ENCODE measurements around the gene DGKI. TPM values are rescaled to one million over a fixed set of nuclear protein-coding genes. Genes with fewer than 3 reads are reported as not detected.

Gene DGKI
- polyA plus RNA-seq, 4 donors: 0.35 to 0.54 TPM; not detected in 2

DNA sequence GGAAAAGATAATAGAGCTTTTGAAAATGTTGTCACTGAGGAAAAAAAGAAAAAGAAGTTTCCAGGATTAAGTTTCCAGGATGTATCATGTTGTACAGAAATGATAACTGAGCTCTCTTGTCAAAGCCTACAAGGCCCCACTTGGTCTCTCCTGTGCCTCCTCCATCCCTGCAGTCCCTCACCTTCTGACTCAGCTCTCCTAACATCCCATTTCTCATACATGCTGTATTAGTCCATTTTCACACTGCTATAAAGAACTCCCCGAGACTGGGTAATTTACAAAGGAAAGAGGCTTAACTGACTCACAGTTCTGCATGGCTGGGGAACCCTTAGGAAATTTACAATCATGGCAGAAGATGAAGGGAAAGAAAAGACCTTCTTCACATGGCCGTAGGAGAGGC is 3.8 kb upstream of the DGKI start:
- FAIRE-seq: no peak
- Histone ChIP-seq H3K27ac (ENCODE audit: low read depth in 1 of 3, low read length in 2 of 3) (no peak overlapping the region), H3K4me1 (ENCODE audit: control insufficient read depth in 3 of 3, insufficient read depth in 2 of 3, low read depth in 1 of 3, low read length in 2 of 3) (peaks cover 0 to 4% (median 0%) of the 10 kb centered on the region in 3 donors), H3K36me3 (ENCODE audit: control insufficient read depth in 3 of 3, insufficient read depth in 2 of 3, low read depth in 1 of 3, low read length in 3 of 3) (no peaks in the 10 kb centered on the region), H3K4me3 (ENCODE audit: low read depth in 1 of 3, low read length in 3 of 3) (no peak overlapping the region), H3K27me3 (ENCODE audit: control insufficient read depth in 3 of 3, insufficient read depth in 3 of 3, low read length in 3 of 3) (peaks cover 2 to 28% (median 17%) of the 10 kb centered on the region in 3 donors), H3K9me3 (ENCODE audit: control insufficient read depth in 2 of 2, insufficient read depth in 1 of 2, low read depth in 1 of 2, low read length in 1 of 2) (no peaks in the 10 kb centered on the region)
- no peak for DNase-seq
- WGBS, 3 donors: 41 to 77% (median 47%) methylated on average over 2 of the region's 2 CpGs

DNA sequence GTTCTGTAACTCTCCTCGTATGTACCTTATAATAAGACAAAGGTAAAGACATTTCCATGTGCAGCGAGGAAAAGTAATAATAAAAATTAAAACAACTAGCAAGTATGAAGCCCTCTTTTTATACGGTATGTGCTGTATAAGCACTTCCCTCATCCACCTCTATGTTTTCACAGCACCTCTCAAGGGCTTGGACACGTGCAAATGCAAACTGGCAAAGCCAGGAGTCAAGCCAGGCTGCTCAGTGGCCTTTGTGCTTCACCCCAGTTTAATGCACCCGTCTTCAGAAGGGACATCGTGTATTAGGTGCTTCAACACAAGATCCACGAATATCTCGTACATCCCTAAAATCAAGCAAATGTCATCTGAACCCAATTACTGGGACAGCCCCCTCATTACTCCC is 1.3 kb upstream of the DGKI start:
- H3K27me3 ChIP-seq (ENCODE audit: control insufficient read depth in 3 of 3, insufficient read depth in 3 of 3, low read length in 3 of 3): peaks cover 2 to 47% (median 22%) of the 10 kb centered on the region in 3 donors

DNA sequence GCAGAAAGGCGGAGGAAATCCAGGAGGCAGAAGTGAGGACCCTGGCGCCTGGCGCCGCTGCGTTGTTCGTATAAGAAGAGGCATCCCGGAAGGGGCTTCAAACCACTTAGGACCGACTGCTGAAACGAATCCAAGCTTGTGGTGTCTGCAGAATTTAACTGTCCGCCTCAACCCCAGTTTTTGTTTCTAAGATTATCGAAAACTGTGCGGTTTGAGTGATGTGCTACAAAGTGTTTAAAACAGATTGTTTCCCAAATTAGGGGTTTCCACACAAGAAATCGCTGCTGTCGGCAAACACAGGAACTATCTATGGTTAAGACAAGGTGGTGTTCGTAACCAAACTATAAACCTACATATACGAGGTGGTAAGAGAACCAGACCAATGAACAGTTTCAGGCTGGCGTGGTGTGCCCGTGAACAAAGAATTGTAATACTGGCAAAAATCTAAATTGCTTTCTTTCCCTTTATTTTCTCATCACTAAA is 835 bp upstream of the DGKI start:
- Histone ChIP-seq H3K27me3 (ENCODE audit: control insufficient read depth in 3 of 3, insufficient read depth in 3 of 3, low read length in 3 of 3) (peaks cover 2 to 50% (median 22%) of the 10 kb centered on the region in 3 donors), H3K4me3 (ENCODE audit: low read depth in 1 of 3, low read length in 3 of 3) (peak overlapping the region in 1 of 3 donors; percentile 24), H3K36me3 (ENCODE audit: control insufficient read depth in 3 of 3, insufficient read depth in 2 of 3, low read depth in 1 of 3, low read length in 3 of 3) (no peaks in the 10 kb centered on the region), H3K4me1 (ENCODE audit: control insufficient read depth in 3 of 3, insufficient read depth in 2 of 3, low read depth in 1 of 3, low read length in 2 of 3) (peaks cover 0 to 4% (median 0%) of the 10 kb centered on the region in 3 donors), H3K27ac (ENCODE audit: low read depth in 1 of 3, low read length in 2 of 3) (peak overlapping the region in 1 of 3 donors; percentile 11), H3K9me3 (ENCODE audit: control insufficient read depth in 2 of 2, insufficient read depth in 1 of 2, low read depth in 1 of 2, low read length in 1 of 2) (no peaks in the 10 kb centered on the region)
- no peak for FAIRE-seq
- no peak for DNase-seq
- WGBS, 3 donors: 22 to 36% (median 35%) methylated on average over 18 of the region's 18 CpGs

More for the DNA sequence above, 1.3 kb upstream of the DGKI start:
- peaks cover 0 to 4% (median 0%) of the 10 kb centered on the region in 3 donors for H3K4me1 ChIP-seq (ENCODE audit: control insufficient read depth in 3 of 3, insufficient read depth in 2 of 3, low read depth in 1 of 3, low read length in 2 of 3)
- H3K9me3 ChIP-seq (ENCODE audit: control insufficient read depth in 2 of 2, insufficient read depth in 1 of 2, low read depth in 1 of 2, low read length in 1 of 2): no peaks in the 10 kb centered on the region
- H3K4me3 ChIP-seq (ENCODE audit: low read depth in 1 of 3, low read length in 3 of 3): no peak overlapping the region
- FAIRE-seq: no peak
- no peak overlapping the region for H3K27ac ChIP-seq (ENCODE audit: low read depth in 1 of 3, low read length in 2 of 3)
- H3K36me3 ChIP-seq (ENCODE audit: control insufficient read depth in 3 of 3, insufficient read depth in 2 of 3, low read depth in 1 of 3, low read length in 3 of 3): no peaks in the 10 kb centered on the region
- no peak for DNase-seq
- 64 to 79% (median 72%) methylated on average over 8 of the region's 8 CpGs for WGBS, 3 donors

DNA sequence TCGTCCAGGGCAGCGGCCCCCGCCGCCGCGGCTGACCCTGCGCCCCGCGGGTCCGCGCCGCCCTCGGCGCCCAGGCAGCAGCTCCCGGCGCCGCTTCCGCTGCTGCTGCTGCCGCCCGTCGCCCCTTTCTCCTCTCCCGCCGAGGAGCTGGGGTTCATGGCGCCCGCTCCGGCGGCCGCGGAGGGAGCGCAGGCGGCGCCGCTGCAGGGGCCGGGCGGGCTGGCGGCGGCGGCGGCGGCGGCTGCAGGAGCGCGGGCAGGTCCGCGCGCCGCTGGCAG is 286 bp downstream of the DGKI start:
- 0 to 1% (median 1%) methylated on average over 24 to 47 of the region's 47 CpGs for WGBS, 3 donors
- FAIRE-seq (no peak), DNase-seq (peak in 1 of 2 donors; percentile 26)
- no peak overlapping the region for H3K27ac ChIP-seq (ENCODE audit: low read depth in 1 of 3, low read length in 2 of 3)
- peaks cover 2 to 50% (median 24%) of the 10 kb centered on the region in 3 donors for H3K27me3 ChIP-seq (ENCODE audit: control insufficient read depth in 3 of 3, insufficient read depth in 3 of 3, low read length in 3 of 3)
- no peaks in the 10 kb centered on the region for H3K9me3 ChIP-seq (ENCODE audit: control insufficient read depth in 2 of 2, insufficient read depth in 1 of 2, low read depth in 1 of 2, low read length in 1 of 2)
- peaks cover 0 to 4% (median 0%) of the 10 kb centered on the region in 3 donors for H3K4me1 ChIP-seq (ENCODE audit: control insufficient read depth in 3 of 3, insufficient read depth in 2 of 3, low read depth in 1 of 3, low read length in 2 of 3)
- no peaks in the 10 kb centered on the region for H3K36me3 ChIP-seq (ENCODE audit: control insufficient read depth in 3 of 3, insufficient read depth in 2 of 3, low read depth in 1 of 3, low read length in 3 of 3)
- peak overlapping the region in 1 of 3 donors; percentile 43 for H3K4me3 ChIP-seq (ENCODE audit: low read depth in 1 of 3, low read length in 3 of 3)

DNA sequence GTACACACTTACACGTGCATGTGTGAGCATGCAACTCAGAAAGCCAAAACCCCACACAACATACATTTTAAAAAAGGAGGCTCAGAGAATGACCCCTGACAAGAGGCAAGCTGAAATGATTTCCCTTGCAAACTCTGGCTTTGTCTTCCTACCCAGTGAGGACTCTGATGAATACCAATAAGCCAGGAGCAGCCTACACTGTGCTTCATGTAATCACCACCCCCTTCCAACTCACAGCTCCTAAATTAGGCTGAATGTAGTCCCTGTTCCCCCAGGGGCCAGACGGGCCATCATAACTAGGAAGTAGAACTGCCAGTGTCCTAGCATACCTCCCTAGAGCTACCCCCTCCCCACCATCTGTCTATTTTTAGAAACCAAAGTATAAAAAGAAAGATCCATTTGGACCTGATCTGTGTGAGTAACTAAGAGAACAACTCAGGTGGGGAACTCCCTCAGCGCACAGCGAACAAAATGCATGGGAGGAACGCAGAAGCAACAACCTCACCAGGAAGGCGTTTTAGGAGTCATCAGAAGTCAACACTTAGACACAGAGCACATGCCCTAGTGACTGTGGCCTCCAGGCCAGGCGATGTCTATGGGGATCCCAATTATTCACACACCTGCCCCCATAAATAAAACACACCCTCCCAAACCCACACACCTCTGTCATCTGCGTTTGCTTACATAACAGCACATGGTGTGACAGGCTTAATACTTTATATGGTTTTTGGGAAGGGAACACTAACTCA is 1.9 kb downstream of the DGKI start:
- Histone ChIP-seq H3K27me3 (ENCODE audit: control insufficient read depth in 3 of 3, insufficient read depth in 3 of 3, low read length in 3 of 3) (peaks cover 2 to 55% (median 24%) of the 10 kb centered on the region in 3 donors), H3K4me3 (ENCODE audit: low read depth in 1 of 3, low read length in 3 of 3) (no peak overlapping the region)
- no peak for FAIRE-seq

DNA sequence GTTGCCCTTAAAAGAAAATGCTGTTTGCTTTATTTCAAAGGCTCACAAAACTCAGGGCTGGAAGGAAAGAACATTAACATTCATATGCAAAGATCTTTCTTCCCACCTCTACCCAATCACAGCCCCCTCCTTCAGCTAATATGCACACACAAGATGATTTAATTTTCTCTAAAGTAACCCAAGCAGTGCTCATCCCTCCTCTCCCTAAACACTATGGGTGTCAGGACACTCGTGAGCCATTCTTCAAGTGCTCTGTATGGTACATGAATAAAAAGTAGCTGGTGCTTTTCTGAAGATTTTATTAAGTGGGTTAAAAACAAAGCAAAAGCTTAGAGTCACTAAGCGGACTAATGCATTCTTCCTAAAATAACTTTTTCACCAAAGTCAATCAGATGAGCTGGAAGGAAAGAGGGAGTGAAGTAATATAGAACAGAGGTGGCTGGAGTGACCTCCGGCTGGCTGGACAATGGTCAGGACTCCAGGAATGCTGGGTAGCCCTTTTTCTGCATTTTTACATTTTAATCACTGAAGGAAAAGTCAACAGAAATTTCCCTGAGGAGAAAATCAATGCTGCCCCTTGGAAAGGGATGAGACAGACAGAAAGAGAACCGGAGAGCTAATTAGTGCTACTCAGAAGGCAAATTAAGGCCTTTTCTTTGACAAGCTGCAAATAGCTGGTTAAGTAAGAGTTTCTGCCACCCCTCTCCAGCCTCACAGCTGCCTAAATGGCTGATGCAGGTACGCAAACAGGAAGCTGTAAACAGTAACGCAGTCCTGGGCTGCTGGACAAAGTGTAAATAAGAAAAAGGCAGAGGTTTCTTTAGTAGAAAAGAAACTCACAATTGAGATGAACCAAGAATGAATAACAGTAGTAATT is 6.6 kb downstream of the DGKI start:
- no peaks in the 10 kb centered on the region for H3K36me3 ChIP-seq (ENCODE audit: control insufficient read depth in 3 of 3, insufficient read depth in 2 of 3, low read depth in 1 of 3, low read length in 3 of 3)
- H3K27ac ChIP-seq (ENCODE audit: low read depth in 1 of 3, low read length in 2 of 3): no peak overlapping the region
- H3K4me3 ChIP-seq (ENCODE audit: low read depth in 1 of 3, low read length in 3 of 3): no peak overlapping the region
- H3K9me3 ChIP-seq (ENCODE audit: control insufficient read depth in 2 of 2, insufficient read depth in 1 of 2, low read depth in 1 of 2, low read length in 1 of 2): no peaks in the 10 kb centered on the region
- WGBS, 3 donors: 45 to 66% (median 48%) methylated on average over 6 of the region's 6 CpGs
- FAIRE-seq: no peak
- peaks cover 0 to 24% (median 10%) of the 10 kb centered on the region in 3 donors for H3K27me3 ChIP-seq (ENCODE audit: control insufficient read depth in 3 of 3, insufficient read depth in 3 of 3, low read length in 3 of 3)
- no peaks in the 10 kb centered on the region for H3K4me1 ChIP-seq (ENCODE audit: control insufficient read depth in 3 of 3, insufficient read depth in 2 of 3, low read depth in 1 of 3, low read length in 2 of 3)
- no peak for DNase-seq

More for the DNA sequence above, 1.9 kb downstream of the DGKI start:
- peaks cover 0 to 4% (median 0%) of the 10 kb centered on the region in 3 donors for H3K4me1 ChIP-seq (ENCODE audit: control insufficient read depth in 3 of 3, insufficient read depth in 2 of 3, low read depth in 1 of 3, low read length in 2 of 3)
- no peaks in the 10 kb centered on the region for H3K9me3 ChIP-seq (ENCODE audit: control insufficient read depth in 2 of 2, insufficient read depth in 1 of 2, low read depth in 1 of 2, low read length in 1 of 2)
- H3K27ac ChIP-seq (ENCODE audit: low read depth in 1 of 3, low read length in 2 of 3): no peak overlapping the region
- no peak for DNase-seq
- no peaks in the 10 kb centered on the region for H3K36me3 ChIP-seq (ENCODE audit: control insufficient read depth in 3 of 3, insufficient read depth in 2 of 3, low read depth in 1 of 3, low read length in 3 of 3)
- WGBS, 3 donors: 72 to 79% (median 76%) methylated on average over 8 of the region's 8 CpGs

DNA sequence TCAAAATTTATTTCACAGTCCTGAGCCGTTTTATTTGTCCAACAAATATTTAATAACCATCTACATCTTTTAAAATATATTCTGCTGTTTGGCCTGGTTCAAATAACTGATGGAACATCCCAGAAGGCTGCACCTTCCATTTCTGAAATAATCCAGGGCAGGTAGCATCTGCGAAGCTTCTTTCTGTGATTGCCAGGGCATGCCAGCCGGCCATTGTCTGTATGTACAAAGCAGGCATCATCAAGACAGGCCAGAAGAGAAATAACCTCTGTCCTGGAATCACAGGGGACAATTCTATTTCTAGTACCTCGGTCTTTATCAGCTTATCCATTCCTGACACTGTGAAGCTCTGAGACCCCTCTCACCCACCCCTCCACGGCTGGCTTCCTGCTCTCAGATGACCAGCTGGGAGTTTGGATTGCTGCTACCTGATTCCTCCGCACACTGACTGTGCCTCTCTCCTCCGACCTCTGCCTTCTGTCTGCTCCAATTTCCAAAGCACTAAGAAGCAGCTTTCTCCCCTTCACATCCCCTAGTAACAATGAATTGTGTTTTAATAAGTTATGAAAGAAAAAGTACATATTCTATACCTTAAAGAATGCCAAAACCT is 8.0 kb downstream of the DGKI start:
- Histone ChIP-seq H3K4me3 (ENCODE audit: low read depth in 1 of 3, low read length in 3 of 3) (no peak overlapping the region), H3K27ac (ENCODE audit: low read depth in 1 of 3, low read length in 2 of 3) (no peak overlapping the region), H3K36me3 (ENCODE audit: control insufficient read depth in 3 of 3, insufficient read depth in 2 of 3, low read depth in 1 of 3, low read length in 3 of 3) (no peaks in the 10 kb centered on the region), H3K4me1 (ENCODE audit: control insufficient read depth in 3 of 3, insufficient read depth in 2 of 3, low read depth in 1 of 3, low read length in 2 of 3) (no peaks in the 10 kb centered on the region), H3K9me3 (ENCODE audit: control insufficient read depth in 2 of 2, insufficient read depth in 1 of 2, low read depth in 1 of 2, low read length in 1 of 2) (no peaks in the 10 kb centered on the region), H3K27me3 (ENCODE audit: control insufficient read depth in 3 of 3, insufficient read depth in 3 of 3, low read length in 3 of 3) (peaks cover 0 to 12% (median 6%) of the 10 kb centered on the region in 3 donors)
- DNase-seq (no peak), FAIRE-seq (no peak)
- WGBS, 3 donors: 58 to 69% (median 69%) methylated on average over 7 of the region's 7 CpGs

DNA sequence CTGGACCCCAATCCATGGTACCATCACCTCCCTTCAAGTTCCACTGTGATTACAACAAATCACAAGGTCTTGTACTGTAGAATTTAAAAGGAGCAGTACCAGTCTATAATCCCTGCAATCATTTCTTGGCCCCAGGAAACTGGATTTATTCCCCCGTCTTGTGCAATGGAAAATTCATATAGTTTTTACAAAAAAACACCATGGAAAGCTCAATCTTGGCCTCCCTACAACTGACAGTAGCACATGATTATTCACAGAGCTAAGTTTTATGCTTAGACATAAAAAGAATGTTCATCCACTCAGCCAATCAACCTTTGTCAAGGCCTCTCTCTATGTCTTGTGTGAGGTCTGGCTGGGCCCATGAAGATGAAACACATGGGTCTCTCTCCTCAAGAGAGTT is 10.2 kb downstream of the DGKI start:
- H3K27me3 ChIP-seq (ENCODE audit: control insufficient read depth in 3 of 3, insufficient read depth in 3 of 3, low read length in 3 of 3): peaks cover 0 to 6% (median 5%) of the 10 kb centered on the region in 3 donors
- no peaks in the 10 kb centered on the region for H3K36me3 ChIP-seq (ENCODE audit: control insufficient read depth in 3 of 3, insufficient read depth in 2 of 3, low read depth in 1 of 3, low read length in 3 of 3)
- FAIRE-seq (no peak), DNase-seq (no peak)
- H3K27ac ChIP-seq (ENCODE audit: low read depth in 1 of 3, low read length in 2 of 3): no peak overlapping the region
- 46 to 94% (median 91%) methylated on average over 1 of the region's 1 CpG for WGBS, 3 donors
- no peak overlapping the region for H3K4me3 ChIP-seq (ENCODE audit: low read depth in 1 of 3, low read length in 3 of 3)
- H3K9me3 ChIP-seq (ENCODE audit: control insufficient read depth in 2 of 2, insufficient read depth in 1 of 2, low read depth in 1 of 2, low read length in 1 of 2): peaks cover 0 to 10% of the 10 kb centered on the region in 2 donors
- no peaks in the 10 kb centered on the region for H3K4me1 ChIP-seq (ENCODE audit: control insufficient read depth in 3 of 3, insufficient read depth in 2 of 3, low read depth in 1 of 3, low read length in 2 of 3)
